Adrenal gland (tissue), 5 donors: Measurements from ENCODE around the gene APLP2.

Source experiments
- CTCF ChIP-seq, 6 experiments: fragments of 450-650 bp in 4 of 6; fragments of 200-600 bp in 2 of 6; sonication (generic) in 1 of 6; IDR thresholded peaks; 1 replicate in 5 of 6; 2 replicates in 1 of 6; pipeline versions ENCODE4 v1.5.1 to v1.8.0; 2016 to 2021; ENCODE audit warnings: antibody characterized with exemption in 6 of 6, mild to moderate bottlenecking in 2 of 6, moderate library complexity in 1 of 6
- POLR2A ChIP-seq, 2 donors: fragments of 450-650 bp; IDR thresholded peaks; one replicate each; pipeline ENCODE4 v1.6.1; 2017; ENCODE audit warnings: antibody characterized with exemption in 2 of 2, mild to moderate bottlenecking in 2 of 2, moderate library complexity in 1 of 2
- donor health status: DM: no; HTN: no; CAD: no.

- no peak for TF ChIP-seq CTCF (IDR thresholded peaks at IDR 0.05)
- no peak for TF ChIP-seq POLR2A (IDR thresholded peaks at IDR 0.05)
Observed at GRCh38 chr11:130192845-130193267, 123.2 kb downstream of the APLP2 start.
